ENCODE data around the gene PLLP. TPM values are rescaled to one million over a fixed set of nuclear protein-coding genes. Genes with fewer than 3 reads are reported as not detected.
A peak's percentile ranks its signal among the peaks of the same experiment; 100 is the strongest.

PLLP gene
- total RNA-seq, 1 experiment from 2014 or later: 3.1 TPM

DNA sequence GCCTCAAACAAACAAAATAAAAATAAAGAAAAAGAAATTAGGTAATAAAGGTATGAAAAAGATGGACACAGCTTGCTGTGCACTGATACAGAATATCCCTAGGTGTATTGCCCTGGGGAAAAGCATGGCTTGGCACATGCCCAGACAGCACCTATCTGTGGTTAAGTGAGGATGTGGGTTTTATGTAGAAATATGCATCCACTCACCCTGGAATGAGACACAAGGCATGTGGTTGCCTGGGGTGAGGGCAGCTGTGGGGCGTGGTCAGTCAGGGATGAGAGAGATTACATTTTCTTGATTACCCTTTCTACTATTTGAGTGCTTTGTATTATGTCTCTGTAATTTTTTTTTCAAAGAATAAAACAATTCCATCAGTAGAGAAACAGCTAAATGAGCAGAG, 6.9 kb downstream of the PLLP start:
- Histone ChIP-seq H3K4me3 (replicated peaks in 1 of 2; ENCODE audit: low read depth in 1 of 2, low read length in 2 of 2) (no peak overlapping the region), H3K36me3 (ENCODE audit: control insufficient read depth in 1 of 2, insufficient read depth in 2 of 2, low read length in 2 of 2) (no peaks in the 10 kb centered on the region), H3K9ac (ENCODE audit: low read length) (no peak overlapping the region), H3K4me1 (ENCODE audit: control insufficient read depth in 1 of 2, insufficient read depth in 2 of 2, low read length in 2 of 2) (peaks cover 29 to 32% of the 10 kb centered on the region in 2 experiments), H3K9me3 (ENCODE audit: control insufficient read depth in 1 of 2, insufficient read depth in 1 of 2, low read depth in 1 of 2, low read length in 2 of 2) (no peaks in the 10 kb centered on the region), H3K27me3 (ENCODE audit: insufficient read depth, low read length) (no peaks in the 10 kb centered on the region), H2AFZ (ENCODE audit: low read depth, low read length, poor library complexity, severe bottlenecking) (no peak overlapping the region), H3K9me2 (ENCODE audit: insufficient read depth) (no peaks in the 10 kb centered on the region), H4K20me1 (ENCODE audit: insufficient read depth) (no peaks in the 10 kb centered on the region), H3K4me2 (ENCODE audit: low read length) (peak overlapping the region; percentile 66), H3K27ac (ENCODE audit: low read depth, low read length) (no peak overlapping the region), H3K79me2 (ENCODE audit: insufficient read depth, low read length) (no peaks in the 10 kb centered on the region)
- CTCF ChIA-PET: no interaction called here
- no TSS peak for BruUV-seq (replicated peaks)
- RAD21 ChIA-PET (ENCODE audit: low non-redundant PET in 1 of 2, low total read pairs in 2 of 2, uncharacterized antibody in 2 of 2, unreplicated experiment in 2 of 2): no interaction called here
- DNase-seq (ENCODE audit: low read depth, low spot score) (peak; percentile 28), ATAC-seq (peak; percentile 86)
- intact Hi-C loops (cut with micrococcal nuclease): no loop called here
- POLR2A ChIA-PET: no interaction called here
- TF ChIP-seq SP1 (IDR thresholded peaks at IDR 0.05; ENCODE audit: low read depth) (no peak), POLR2A (IDR thresholded peaks at IDR 0.05; ENCODE audit: borderline replicate concordance, extremely low read depth, insufficient read depth, insufficient read length) (no peak), ELF1 (IDR thresholded peaks at IDR 0.05; ENCODE audit: borderline replicate concordance, low read depth) (no peak), ZFX (IDR thresholded peaks at IDR 0.05) (no peak), SIN3A (IDR thresholded peaks at IDR 0.05; ENCODE audit: low read depth) (no peak), EZH2 (IDR thresholded peaks at IDR 0.05) (no peak)
- TF ChIP-seq, protein P1, sequence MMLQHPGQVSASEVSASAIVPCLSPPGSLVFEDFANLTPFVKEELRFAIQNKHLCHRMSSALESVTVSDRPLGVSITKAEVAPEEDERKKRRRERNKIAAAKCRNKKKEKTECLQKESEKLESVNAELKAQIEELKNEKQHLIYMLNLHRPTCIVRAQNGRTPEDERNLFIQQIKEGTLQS (IDR thresholded peaks at IDR 0.05): no peak

DNA sequence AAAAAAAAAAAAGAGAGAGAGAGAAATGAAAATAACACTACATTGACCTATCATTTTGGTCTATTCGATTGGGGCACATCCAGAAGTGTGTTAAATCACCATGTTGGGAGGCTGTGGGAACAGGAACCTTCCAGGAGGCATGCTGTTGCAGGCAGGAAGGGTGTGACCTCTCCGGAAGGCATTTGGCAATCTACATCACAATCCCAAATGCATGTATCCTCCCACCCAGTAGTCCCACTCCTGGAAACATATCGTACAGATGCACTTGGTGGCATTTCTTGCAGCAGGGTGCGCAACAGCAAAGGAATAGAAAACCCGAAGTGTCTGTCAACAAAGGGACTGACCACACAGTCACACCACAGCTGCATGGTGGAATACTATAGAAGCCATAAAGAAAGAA, 7.9 kb downstream of the PLLP start:
- H3K4me2 ChIP-seq (ENCODE audit: low read length): peak overlapping the region; percentile 66
- DNase-seq (ENCODE audit: low read depth, low spot score): no peak

More for the DNA sequence above, 7.9 kb downstream of the PLLP start:
- no peaks in the 10 kb centered on the region for H3K79me2 ChIP-seq (ENCODE audit: insufficient read depth, low read length)
- H3K27ac ChIP-seq (ENCODE audit: low read depth, low read length): no peak overlapping the region
- H2AFZ ChIP-seq (ENCODE audit: low read depth, low read length, poor library complexity, severe bottlenecking): peak overlapping the region; percentile 15
- intact Hi-C loops (cut with micrococcal nuclease): no loop called here
- no peak for ATAC-seq
- no peak overlapping the region for H3K4me3 ChIP-seq (replicated peaks in 1 of 2; ENCODE audit: low read depth in 1 of 2, low read length in 2 of 2)
- no peak overlapping the region for H3K9ac ChIP-seq (ENCODE audit: low read length)
- H3K9me2 ChIP-seq (ENCODE audit: insufficient read depth): no peaks in the 10 kb centered on the region
- no TSS peak for BruUV-seq (replicated peaks)
- CTCF ChIA-PET: no interaction called here
- peaks cover 29 to 32% of the 10 kb centered on the region in 2 experiments for H3K4me1 ChIP-seq (ENCODE audit: control insufficient read depth in 1 of 2, insufficient read depth in 2 of 2, low read length in 2 of 2)
- POLR2A ChIA-PET: no interaction called here
- H3K9me3 ChIP-seq (ENCODE audit: control insufficient read depth in 1 of 2, insufficient read depth in 1 of 2, low read depth in 1 of 2, low read length in 2 of 2): no peaks in the 10 kb centered on the region
- no peaks in the 10 kb centered on the region for H3K27me3 ChIP-seq (ENCODE audit: insufficient read depth, low read length)
- no peaks in the 10 kb centered on the region for H4K20me1 ChIP-seq (ENCODE audit: insufficient read depth)
- TF ChIP-seq, protein P2, sequence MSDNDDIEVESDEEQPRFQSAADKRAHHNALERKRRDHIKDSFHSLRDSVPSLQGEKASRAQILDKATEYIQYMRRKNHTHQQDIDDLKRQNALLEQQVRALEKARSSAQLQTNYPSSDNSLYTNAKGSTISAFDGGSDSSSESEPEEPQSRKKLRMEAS (IDR thresholded peaks at IDR 0.05): no peak
- TF ChIP-seq POLR2A (IDR thresholded peaks at IDR 0.05; ENCODE audit: borderline replicate concordance, extremely low read depth, insufficient read depth, insufficient read length) (no peak), EZH2 (IDR thresholded peaks at IDR 0.05) (no peak), ELF1 (IDR thresholded peaks at IDR 0.05; ENCODE audit: borderline replicate concordance, low read depth) (no peak), RAD21 (IDR thresholded peaks at IDR 0.05; ENCODE audit: low read depth) (no peak), EGR1 (IDR thresholded peaks at IDR 0.05; ENCODE audit: low read depth) (no peak), CEBPB (IDR thresholded peaks at IDR 0.05; ENCODE audit: low read depth) (no peak), YY1 (IDR thresholded peaks at IDR 0.05; ENCODE audit: extremely low read depth, insufficient replicate concordance, low read depth, low read length) (no peak), SP1 (IDR thresholded peaks at IDR 0.05; ENCODE audit: low read depth) (no peak), CBX3 (IDR thresholded peaks at IDR 0.05; ENCODE audit: low read depth) (no peak), POLR2AphosphoS5 (IDR thresholded peaks at IDR 0.05; ENCODE audit: low read depth, low read length) (no peak), ZFX (IDR thresholded peaks at IDR 0.05) (no peak)
- TF ChIP-seq, protein P3, sequence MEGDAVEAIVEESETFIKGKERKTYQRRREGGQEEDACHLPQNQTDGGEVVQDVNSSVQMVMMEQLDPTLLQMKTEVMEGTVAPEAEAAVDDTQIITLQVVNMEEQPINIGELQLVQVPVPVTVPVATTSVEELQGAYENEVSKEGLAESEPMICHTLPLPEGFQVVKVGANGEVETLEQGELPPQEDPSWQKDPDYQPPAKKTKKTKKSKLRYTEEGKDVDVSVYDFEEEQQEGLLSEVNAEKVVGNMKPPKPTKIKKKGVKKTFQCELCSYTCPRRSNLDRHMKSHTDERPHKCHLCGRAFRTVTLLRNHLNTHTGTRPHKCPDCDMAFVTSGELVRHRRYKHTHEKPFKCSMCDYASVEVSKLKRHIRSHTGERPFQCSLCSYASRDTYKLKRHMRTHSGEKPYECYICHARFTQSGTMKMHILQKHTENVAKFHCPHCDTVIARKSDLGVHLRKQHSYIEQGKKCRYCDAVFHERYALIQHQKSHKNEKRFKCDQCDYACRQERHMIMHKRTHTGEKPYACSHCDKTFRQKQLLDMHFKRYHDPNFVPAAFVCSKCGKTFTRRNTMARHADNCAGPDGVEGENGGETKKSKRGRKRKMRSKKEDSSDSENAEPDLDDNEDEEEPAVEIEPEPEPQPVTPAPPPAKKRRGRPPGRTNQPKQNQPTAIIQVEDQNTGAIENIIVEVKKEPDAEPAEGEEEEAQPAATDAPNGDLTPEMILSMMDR (IDR thresholded peaks at IDR 0.05 in 2 of 3, conservative IDR thresholded peaks at IDR 0.05 in 1 of 3; ENCODE audit: borderline replicate concordance in 1 of 3, insufficient read depth in 1 of 3, low read depth in 2 of 3, low read length in 2 of 3): no peak
- TF ChIP-seq, protein P4, sequence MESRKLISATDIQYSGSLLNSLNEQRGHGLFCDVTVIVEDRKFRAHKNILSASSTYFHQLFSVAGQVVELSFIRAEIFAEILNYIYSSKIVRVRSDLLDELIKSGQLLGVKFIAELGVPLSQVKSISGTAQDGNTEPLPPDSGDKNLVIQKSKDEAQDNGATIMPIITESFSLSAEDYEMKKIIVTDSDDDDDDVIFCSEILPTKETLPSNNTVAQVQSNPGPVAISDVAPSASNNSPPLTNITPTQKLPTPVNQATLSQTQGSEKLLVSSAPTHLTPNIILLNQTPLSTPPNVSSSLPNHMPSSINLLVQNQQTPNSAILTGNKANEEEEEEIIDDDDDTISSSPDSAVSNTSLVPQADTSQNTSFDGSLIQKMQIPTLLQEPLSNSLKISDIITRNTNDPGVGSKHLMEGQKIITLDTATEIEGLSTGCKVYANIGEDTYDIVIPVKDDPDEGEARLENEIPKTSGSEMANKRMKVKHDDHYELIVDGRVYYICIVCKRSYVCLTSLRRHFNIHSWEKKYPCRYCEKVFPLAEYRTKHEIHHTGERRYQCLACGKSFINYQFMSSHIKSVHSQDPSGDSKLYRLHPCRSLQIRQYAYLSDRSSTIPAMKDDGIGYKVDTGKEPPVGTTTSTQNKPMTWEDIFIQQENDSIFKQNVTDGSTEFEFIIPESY (IDR thresholded peaks at IDR 0.05; ENCODE audit: extremely low read depth, insufficient replicate concordance, low read length): no peak
- no peaks in the 10 kb centered on the region for H3K36me3 ChIP-seq (ENCODE audit: control insufficient read depth in 1 of 2, insufficient read depth in 2 of 2, low read length in 2 of 2)
- RAD21 ChIA-PET (ENCODE audit: low non-redundant PET in 1 of 2, low total read pairs in 2 of 2, uncharacterized antibody in 2 of 2, unreplicated experiment in 2 of 2): no interaction called here
